IMR-90 (cell line): ENCODE data around the gene DOHH. TPM values are rescaled to one million over a fixed set of nuclear protein-coding genes. Genes with fewer than 3 reads are reported as not detected.

Source experiments
- ATAC-seq: fragments of 200-7000 bp; cut with Tn5 transposase; 2 replicates; pipeline ENCODE4 v1.9.1; 2020; ENCODE audit warnings: low read depth, mild to moderate bottlenecking, moderate library complexity
- BruUV-seq: library from RNA; stranded (reverse); fragments of 400-500 nt; replicated peaks from 2 replicates; lab custom pipeline; 2021; lab: Mats Ljungman, UMichigan
- CTCF ChIA-PET: fragments of 300-600 bp; formaldehyde crosslinking; extraction: SDS; loops from one replicate; lab custom pipeline; 2021; ENCODE audit warnings: antibody characterized with exemption; lab: Yijun Ruan, JAX
- POLR2A ChIA-PET: fragments of 300-600 bp; sonication (Branson Sonifier 250); formaldehyde crosslinking; loops from one replicate; lab custom pipeline; 2022; ENCODE audit warnings: antibody characterized with exemption; ENCODE audit not compliant: unreplicated experiment; lab: Charles Lee
- DNase-seq: peaks from one replicate; pipeline ENCODE4 v3.0.0; 2013
- H2AFZ ChIP-seq: replicated peaks from 2 replicates; pipeline ENCODE3; 2013; ENCODE audit warnings: low read length, mild to moderate bottlenecking; ENCODE audit not compliant: poor library complexity
- H2AK5ac ChIP-seq: 2 replicates; pipeline ENCODE4 v1.6.1; 2013; ENCODE audit warnings: low read depth, low read length, inconsistent platforms
- H2AK9ac ChIP-seq: replicated peaks from 2 replicates; pipeline ENCODE3; 2013; ENCODE audit warnings: mild to moderate bottlenecking, low read depth, low read length, moderate library complexity; ENCODE audit not compliant: poor library complexity
- H2BK120ac ChIP-seq: 2 replicates; pipeline ENCODE4 v1.6.1; 2013; ENCODE audit warnings: low read depth, low read length, inconsistent platforms
- H2BK15ac ChIP-seq: 3 replicates; pipeline ENCODE4 v1.6.1; 2013; ENCODE audit warnings: low read depth, low read length, inconsistent platforms
- H2BK20ac ChIP-seq: 2 replicates; pipeline ENCODE4 v1.6.1; 2013; ENCODE audit warnings: low read depth, mild to moderate bottlenecking, inconsistent platforms, low read length, moderate library complexity
- H2BK5ac ChIP-seq: 2 replicates; pipeline ENCODE4 v1.6.1; 2013; ENCODE audit warnings: mild to moderate bottlenecking, low read depth, low read length, inconsistent platforms; ENCODE audit not compliant: poor library complexity, severe bottlenecking
- H3K14ac ChIP-seq: replicated peaks from 2 replicates; pipeline ENCODE4 v1.6.1; 2013; ENCODE audit warnings: low read depth, low read length, inconsistent platforms
- H3K18ac ChIP-seq: 2 replicates; pipeline ENCODE4 v1.6.1; 2013; ENCODE audit warnings: low read depth, low read length, control low read depth
- H3K23ac ChIP-seq: 2 replicates; pipeline ENCODE4 v1.6.1; 2013; ENCODE audit warnings: low read depth, low read length, inconsistent platforms
- H3K27ac ChIP-seq: 2 replicates; pipeline ENCODE4 v1.5.1; 2013; ENCODE audit warnings: mild to moderate bottlenecking, control low read depth, low read length; ENCODE audit not compliant: insufficient read depth
- H3K27me3 ChIP-seq: 2 replicates; pipeline ENCODE4 v1.6.1; 2013; ENCODE audit warnings: low read length; ENCODE audit not compliant: control insufficient read depth, insufficient read depth
- H3K36me3 ChIP-seq: 2 replicates; pipeline ENCODE4 v1.6.1; 2013; ENCODE audit warnings: low read length, mixed read lengths; ENCODE audit not compliant: control insufficient read depth, insufficient read depth
- H3K4ac ChIP-seq: 2 replicates; pipeline ENCODE4 v1.6.1; 2013; ENCODE audit warnings: low read depth, low read length, inconsistent platforms
- H3K4me1 ChIP-seq: 2 replicates; pipeline ENCODE4 v1.6.1; 2013; ENCODE audit warnings: low read length, mixed read lengths; ENCODE audit not compliant: control insufficient read depth, insufficient read depth
- H3K4me2 ChIP-seq: 2 replicates; pipeline ENCODE4 v1.6.1; 2013; ENCODE audit warnings: low read depth, mild to moderate bottlenecking, control low read depth, low read length, moderate library complexity
- H3K4me3 ChIP-seq: 2 replicates; pipeline ENCODE4 v1.5.1; 2013; ENCODE audit warnings: low read depth, mild to moderate bottlenecking, control low read depth, low read length, moderate library complexity; ENCODE audit not compliant: insufficient read depth
- H3K56ac ChIP-seq: 2 replicates; pipeline ENCODE4 v1.6.1; 2013; ENCODE audit warnings: low read length, inconsistent platforms; ENCODE audit not compliant: insufficient read depth; ENCODE audit errors: extremely low read depth
- H3K79me1 ChIP-seq, 2 experiments: 2 replicates each; pipeline ENCODE4 v1.6.1; 2013; ENCODE audit warnings: low read length in 2 of 2, inconsistent platforms in 1 of 2, low read depth in 1 of 2
- H3K9ac ChIP-seq: 2 replicates; pipeline ENCODE4 v1.6.1; 2013; ENCODE audit warnings: low read depth, low read length, control low read depth
- H3K9me1 ChIP-seq: 2 replicates; pipeline ENCODE4 v1.6.1; 2013; ENCODE audit warnings: low read length, inconsistent platforms; ENCODE audit not compliant: insufficient read depth
- H3K9me3 ChIP-seq: 2 replicates; pipeline ENCODE4 v1.6.1; 2013; ENCODE audit warnings: low read length; ENCODE audit not compliant: control insufficient read depth, insufficient read depth
- H4K20me1 ChIP-seq: 2 replicates; pipeline ENCODE4 v1.6.1; 2013; ENCODE audit warnings: low read length, inconsistent platforms; ENCODE audit not compliant: insufficient read depth
- H4K5ac ChIP-seq: 2 replicates; pipeline ENCODE4 v1.6.1; 2013; ENCODE audit warnings: mild to moderate bottlenecking, low read depth, low read length, control low read depth
- H4K8ac ChIP-seq, 2 experiments: 2 replicates each; pipeline ENCODE4 v1.6.1; 2013; ENCODE audit warnings: low read depth in 2 of 2, low read length in 2 of 2, control low read depth in 1 of 2, inconsistent platforms in 1 of 2
- H4K91ac ChIP-seq: 2 replicates; pipeline ENCODE4 v1.6.1; 2013; ENCODE audit warnings: low read depth, low read length, inconsistent platforms; ENCODE audit not compliant: insufficient read depth
- BHLHE40 ChIP-seq: fragments of 150-350 bp; IDR thresholded peaks from 2 replicates; pipeline ENCODE4 v1.6.1; 2016; ENCODE audit warnings: mild to moderate bottlenecking, low read depth, low read length
- CEBPB ChIP-seq: IDR thresholded peaks from 2 replicates; pipeline ENCODE4 v1.6.1; 2012; ENCODE audit warnings: low read depth, low read length, improper control_type of control experiment
- CHD1 ChIP-seq: IDR thresholded peaks from 2 replicates; pipeline ENCODE4 v1.6.1; 2012; ENCODE audit warnings: low read depth, low read length, improper control_type of control experiment
- FOS ChIP-seq: fragments of 150-350 bp; IDR thresholded peaks from 2 replicates; pipeline ENCODE4 v1.6.1; 2016; ENCODE audit warnings: low read depth, low read length
- MAFK ChIP-seq: IDR thresholded peaks from 2 replicates; pipeline ENCODE4 v1.6.1; 2012; ENCODE audit warnings: low read depth, low read length, improper control_type of control experiment
- MAZ ChIP-seq: IDR thresholded peaks from 2 replicates; pipeline ENCODE4 v1.6.1; 2012; ENCODE audit warnings: low read depth, mild to moderate bottlenecking, low read length, improper control_type of control experiment, moderate library complexity, borderline replicate concordance
- MXI1 ChIP-seq: IDR thresholded peaks from 2 replicates; pipeline ENCODE4 v1.6.1; 2012; ENCODE audit warnings: low read depth, mild to moderate bottlenecking, low read length, moderate library complexity, borderline replicate concordance
- NFE2L2 ChIP-seq: fragments of 150-350 bp; IDR thresholded peaks from 2 replicates; pipeline ENCODE4 v1.6.1; 2016; ENCODE audit warnings: low read depth, mild to moderate bottlenecking, low read length
- POLR2A ChIP-seq: IDR thresholded peaks from 2 replicates; pipeline ENCODE4 v1.6.1; 2012; ENCODE audit warnings: mild to moderate bottlenecking, low read depth, low read length
- RCOR1 ChIP-seq: IDR thresholded peaks from 2 replicates; pipeline ENCODE4 v1.6.1; 2012; ENCODE audit warnings: mild to moderate bottlenecking, low read length, improper control_type of control experiment; ENCODE audit not compliant: insufficient replicate concordance
- RFX5 ChIP-seq: IDR thresholded peaks from 2 replicates; pipeline ENCODE4 v1.8.0; 2012; ENCODE audit warnings: low read depth, mild to moderate bottlenecking, low read length, moderate library complexity
- WGBS, 2 experiments: methylation state at CpG; one replicate each; pipeline versions ENCODE4 v1.1.5 to v1.1.7; 2013; ENCODE audit warnings: missing lambda C conversion rate in 2 of 2; ENCODE audit not compliant: insufficient read length in 1 of 2; ENCODE audit errors: extremely low coverage in 2 of 2; 5-methylcytosine and 5-hydroxymethylcytosine counted together
- dilution Hi-C: fragments of 300-500 bp; cut with HindIII; formaldehyde crosslinking; loops from one replicate; pipeline ENCODE4 v1.14.3; 2018; ENCODE audit warnings: low sequenced_read_pairs; ENCODE audit not compliant: unreplicated experiment
- in situ Hi-C: fragments of 300-500 bp; cut with MboI; formaldehyde crosslinking; loops from 3 replicates; pipeline ENCODE4 v1.14.3; 2019; ENCODE audit warnings: low sequenced_read_pairs, inconsistent platforms, mixed read lengths
- intact Hi-C: fragments of 100-400 bp; cut with micrococcal nuclease; formaldehyde crosslinking; loops from 2 replicates; pipeline ENCODE4 v1.10.0; 2022
- polyA plus RNA-seq, 3 experiments: library from polyadenylated mRNA; depleted of rRNA; stranded (reverse); fragments of >200 nt; gene quantifications; 2 replicates each; pipeline ENCODE4 v1.2.3, GENCODE V29; 2012; ENCODE audit warnings: low replicate concordance in 1 of 3
- total RNA-seq: library from RNA; depleted of rRNA; stranded (reverse); fragments of >200 nt; gene quantifications from 2 replicates; pipeline ENCODE4 v1.2.3, GENCODE V29; 2012
- TF ChIP-seq, protein P1 (sequence below): conservative IDR thresholded peaks from 2 replicates; pipeline ENCODE4 v1.5.1; 2012; ENCODE audit warnings: mild to moderate bottlenecking, low read depth, low read length, improper control_type of control experiment
- TF ChIP-seq, protein P2 (sequence below): fragments of 150-350 bp; IDR thresholded peaks from 2 replicates; pipeline ENCODE4 v1.6.1; 2017; ENCODE audit warnings: mild to moderate bottlenecking, antibody characterized with exemption, low read length, low read depth

DOHH gene
- total and polyA plus RNA-seq, 2 of the 4 experiments (the other 2 are of a cell fraction), result 3.2 to 9.2 TPM

DNA sequence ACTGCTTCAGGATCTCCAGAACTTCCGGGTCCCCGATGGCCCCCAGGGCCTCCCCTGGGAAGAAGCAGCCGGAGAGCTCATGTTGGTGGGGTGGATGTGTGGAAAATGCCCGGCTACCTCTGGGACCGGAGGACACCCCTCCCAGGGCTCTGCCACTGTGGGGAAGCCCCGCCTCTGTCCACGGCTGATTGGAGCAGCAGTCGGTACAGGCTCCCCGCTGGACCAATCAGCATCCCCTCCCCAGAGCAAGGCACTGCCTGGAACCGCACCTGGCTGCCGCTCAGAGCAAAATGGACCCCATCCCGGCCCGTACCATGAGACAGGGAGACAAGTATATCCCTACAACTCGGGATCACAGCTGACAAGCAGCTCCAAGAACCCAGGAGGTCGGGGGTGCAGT lies 6.4 kb downstream of the DOHH start:
- in situ Hi-C loops, result loop anchor here (25.0 kb wide), 1 partner anchor 532 kb away; no protein-coding TSS in a partner anchor

More for the DNA sequence above, 6.4 kb downstream of the DOHH start:
- Histone ChIP-seq H3K27ac (no peak overlapping the region), H3K23ac (no peak overlapping the region), H3K4me1 (no peaks in the 10 kb centered on the region), H2BK20ac (no peak overlapping the region), H4K20me1 (no peaks in the 10 kb centered on the region), H2BK5ac (no peak overlapping the region), H3K18ac (no peak overlapping the region), H3K14ac (no peak overlapping the region), H3K56ac (no peak overlapping the region), H4K5ac (no peak overlapping the region), H2AK5ac (no peak overlapping the region), H2AFZ (no peak overlapping the region), H3K79me1 (peaks cover 0 to 27% of the 10 kb centered on the region in 2 experiments; a peak in 2 of 4 replicates), H4K8ac (no peak overlapping the region), H2AK9ac (no peak overlapping the region), H3K4me2 (no peak overlapping the region), H3K4me3 (no peak overlapping the region), H3K36me3 (peaks cover 31% of the 10 kb centered on the region), H3K4ac (no peak overlapping the region), H4K91ac (no peak overlapping the region), H3K9me3 (no peaks in the 10 kb centered on the region), H2BK120ac (no peak overlapping the region), H3K9me1 (no peaks in the 10 kb centered on the region), H3K27me3 (no peaks in the 10 kb centered on the region), H2BK15ac (no peak overlapping the region), H3K9ac (no peak overlapping the region)
- dilution Hi-C loops (no loop called here), intact Hi-C loops (no loop called here)
- TF ChIP-seq, protein P1, sequence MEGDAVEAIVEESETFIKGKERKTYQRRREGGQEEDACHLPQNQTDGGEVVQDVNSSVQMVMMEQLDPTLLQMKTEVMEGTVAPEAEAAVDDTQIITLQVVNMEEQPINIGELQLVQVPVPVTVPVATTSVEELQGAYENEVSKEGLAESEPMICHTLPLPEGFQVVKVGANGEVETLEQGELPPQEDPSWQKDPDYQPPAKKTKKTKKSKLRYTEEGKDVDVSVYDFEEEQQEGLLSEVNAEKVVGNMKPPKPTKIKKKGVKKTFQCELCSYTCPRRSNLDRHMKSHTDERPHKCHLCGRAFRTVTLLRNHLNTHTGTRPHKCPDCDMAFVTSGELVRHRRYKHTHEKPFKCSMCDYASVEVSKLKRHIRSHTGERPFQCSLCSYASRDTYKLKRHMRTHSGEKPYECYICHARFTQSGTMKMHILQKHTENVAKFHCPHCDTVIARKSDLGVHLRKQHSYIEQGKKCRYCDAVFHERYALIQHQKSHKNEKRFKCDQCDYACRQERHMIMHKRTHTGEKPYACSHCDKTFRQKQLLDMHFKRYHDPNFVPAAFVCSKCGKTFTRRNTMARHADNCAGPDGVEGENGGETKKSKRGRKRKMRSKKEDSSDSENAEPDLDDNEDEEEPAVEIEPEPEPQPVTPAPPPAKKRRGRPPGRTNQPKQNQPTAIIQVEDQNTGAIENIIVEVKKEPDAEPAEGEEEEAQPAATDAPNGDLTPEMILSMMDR, result no peak
- TF ChIP-seq RFX5 (no peak), POLR2A (no peak), MAZ (no peak), CEBPB (no peak), FOS (no peak), MAFK (no peak), BHLHE40 (no peak), MXI1 (no peak), NFE2L2 (no peak), RCOR1 (no peak), CHD1 (no peak)
- TF ChIP-seq, protein P2, sequence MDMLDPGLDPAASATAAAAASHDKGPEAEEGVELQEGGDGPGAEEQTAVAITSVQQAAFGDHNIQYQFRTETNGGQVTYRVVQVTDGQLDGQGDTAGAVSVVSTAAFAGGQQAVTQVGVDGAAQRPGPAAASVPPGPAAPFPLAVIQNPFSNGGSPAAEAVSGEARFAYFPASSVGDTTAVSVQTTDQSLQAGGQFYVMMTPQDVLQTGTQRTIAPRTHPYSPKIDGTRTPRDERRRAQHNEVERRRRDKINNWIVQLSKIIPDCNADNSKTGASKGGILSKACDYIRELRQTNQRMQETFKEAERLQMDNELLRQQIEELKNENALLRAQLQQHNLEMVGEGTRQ, result no peak
- BruUV-seq, result no TSS peak
- no peak for DNase-seq
- ChIA-PET POLR2A (no interaction called here), CTCF (no interaction called here)
- ATAC-seq, result peak; percentile 81
- 52% methylated on average over 4 of the region's 15 CpGs; no CpG with 5 or more reads in 1 of the 2 experiments for WGBS, 2 experiments
